IPS DF 4.7 (cell line): ENCODE data around the gene TMEM235.

Experiments used
- DNase-seq: peaks from one replicate; pipeline ENCODE4 v3.0.0-alpha.2; 2013; ENCODE audit warnings: low spot score; ENCODE audit errors: extremely low read depth

Gene TMEM235

DNA sequence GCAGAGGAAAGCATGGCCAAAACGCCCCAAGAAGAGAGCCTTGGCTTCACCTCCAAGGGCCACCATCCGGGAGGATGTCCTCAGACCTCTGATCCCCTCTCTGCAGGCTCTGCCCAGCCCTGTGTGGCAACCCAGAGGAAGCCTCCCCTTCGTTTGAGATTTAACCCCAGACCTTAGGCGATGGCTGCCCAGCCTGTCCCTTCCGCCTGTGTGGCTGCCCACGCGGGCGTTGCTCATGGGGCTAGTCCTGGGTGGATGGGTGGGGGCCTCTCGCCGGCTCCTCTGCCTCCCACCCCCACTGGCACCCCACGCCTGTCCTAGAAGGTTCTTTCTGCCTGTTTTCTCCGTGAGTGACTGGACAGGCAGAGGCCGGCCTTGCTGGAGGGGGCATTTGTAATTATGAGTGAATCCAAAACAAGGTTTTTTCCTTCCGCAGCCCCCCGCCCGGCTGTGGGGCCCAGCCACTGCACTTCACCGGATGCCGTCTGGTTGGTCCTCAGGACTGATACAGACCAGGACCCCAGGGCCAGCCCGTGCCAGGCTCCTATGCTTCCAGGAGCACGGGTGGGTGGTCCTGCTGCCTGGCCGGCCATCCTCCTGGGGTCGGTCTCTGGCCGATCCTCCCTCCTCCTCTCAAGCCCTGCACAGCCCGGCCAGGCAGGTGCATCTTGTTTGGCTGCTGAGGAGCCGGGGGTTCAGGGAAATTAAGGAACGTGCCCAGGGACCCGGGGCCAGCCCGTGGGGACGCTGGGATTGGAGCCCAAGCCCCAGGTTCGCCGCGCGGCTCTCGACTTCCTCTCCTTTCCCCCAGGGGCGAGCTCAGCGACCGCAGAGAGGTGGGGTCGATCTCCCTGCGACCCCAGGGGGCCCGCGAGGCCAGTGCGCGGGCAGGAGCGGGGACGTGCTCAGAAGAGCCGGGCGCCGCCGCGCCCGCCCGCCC lies at the start of gene TMEM235:
Gene TMEM235, plus strand, starts transcription at position 636 of the 940 bp plus-strand sequence. CDS start 393 bp downstream, outside the sequence.
- no peak for DNase-seq

DNA sequence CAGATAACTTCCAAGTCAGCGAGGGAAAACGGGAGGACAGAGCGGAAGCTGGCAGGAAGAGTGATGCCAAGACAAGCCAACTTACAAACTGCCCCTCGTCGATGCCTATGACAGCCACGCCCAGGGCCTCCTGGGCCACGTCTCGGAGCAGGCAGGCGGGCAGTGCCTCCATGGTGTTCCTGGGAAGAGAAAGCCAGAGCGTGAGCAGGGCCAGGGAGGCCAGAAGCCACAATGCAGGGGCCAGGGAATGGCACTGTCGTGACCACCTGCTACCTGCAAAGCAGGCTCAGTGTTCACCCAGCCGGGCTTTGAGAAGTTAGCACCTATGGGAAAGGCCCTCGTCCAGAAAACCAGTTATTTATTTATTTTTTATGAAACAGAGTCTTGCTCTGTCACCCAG lies 48.9 kb upstream of the TMEM235 start:
- no peak for DNase-seq

DNA sequence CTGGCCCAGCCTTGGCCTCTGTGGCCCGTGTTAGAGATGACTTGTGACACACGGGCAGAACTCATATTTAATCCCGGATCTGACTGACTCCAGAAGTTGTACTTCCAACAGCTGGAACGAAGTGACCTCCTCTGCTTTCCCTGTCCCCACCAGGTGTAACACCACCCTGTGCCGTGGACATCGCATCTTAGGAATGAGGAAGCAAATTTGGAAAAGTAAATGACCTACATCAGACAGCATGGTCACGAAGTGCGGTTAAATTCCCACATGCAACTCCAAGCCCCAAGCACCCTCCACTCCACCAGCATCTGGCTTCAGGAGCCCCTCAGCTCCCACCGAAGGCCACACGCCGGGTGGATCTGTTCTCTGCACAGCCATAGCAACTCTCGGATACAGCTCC lies 47.5 kb upstream of the TMEM235 start:
- no peak for DNase-seq

DNA sequence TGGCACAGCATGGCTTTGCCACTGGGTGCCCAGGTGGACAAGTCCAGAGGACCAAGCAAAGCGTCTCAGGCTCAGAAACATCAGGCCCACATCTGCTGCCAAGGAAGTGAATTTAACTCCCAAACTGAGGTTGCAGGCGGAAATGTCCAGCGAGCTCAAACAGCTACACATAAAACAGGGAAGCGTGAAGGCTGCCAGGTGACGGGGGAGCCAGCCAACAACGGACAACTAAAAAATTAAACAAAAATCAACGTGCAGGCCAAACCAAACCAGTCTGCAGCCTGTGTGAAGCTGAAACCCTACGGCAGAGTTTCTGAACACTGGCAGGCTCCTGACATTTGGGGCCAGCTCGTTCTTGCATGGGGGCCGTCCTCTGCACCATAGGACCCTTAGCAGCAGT lies 47.1 kb upstream of the TMEM235 start:
- no peak for DNase-seq

DNA sequence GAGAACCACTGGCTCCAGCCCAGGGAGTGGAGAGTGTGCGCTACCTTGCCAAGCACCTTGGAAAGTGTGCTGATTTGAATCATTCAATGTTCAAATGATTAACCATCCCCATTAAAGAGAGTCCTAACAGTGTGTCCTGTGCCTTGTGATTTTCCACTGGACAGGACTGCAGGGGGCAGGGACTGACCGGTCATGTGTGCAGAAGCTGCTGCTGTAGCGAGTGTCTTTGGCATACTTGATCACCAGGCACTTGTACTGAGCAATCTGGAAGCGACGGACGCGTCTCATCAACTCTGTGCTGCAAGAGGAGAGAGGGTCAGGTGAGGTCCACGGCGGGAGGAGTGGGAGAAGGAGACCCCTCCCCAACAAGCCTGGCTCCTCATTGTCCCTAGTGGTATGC lies 46.6 kb upstream of the TMEM235 start:
- DNase-seq: no peak

DNA sequence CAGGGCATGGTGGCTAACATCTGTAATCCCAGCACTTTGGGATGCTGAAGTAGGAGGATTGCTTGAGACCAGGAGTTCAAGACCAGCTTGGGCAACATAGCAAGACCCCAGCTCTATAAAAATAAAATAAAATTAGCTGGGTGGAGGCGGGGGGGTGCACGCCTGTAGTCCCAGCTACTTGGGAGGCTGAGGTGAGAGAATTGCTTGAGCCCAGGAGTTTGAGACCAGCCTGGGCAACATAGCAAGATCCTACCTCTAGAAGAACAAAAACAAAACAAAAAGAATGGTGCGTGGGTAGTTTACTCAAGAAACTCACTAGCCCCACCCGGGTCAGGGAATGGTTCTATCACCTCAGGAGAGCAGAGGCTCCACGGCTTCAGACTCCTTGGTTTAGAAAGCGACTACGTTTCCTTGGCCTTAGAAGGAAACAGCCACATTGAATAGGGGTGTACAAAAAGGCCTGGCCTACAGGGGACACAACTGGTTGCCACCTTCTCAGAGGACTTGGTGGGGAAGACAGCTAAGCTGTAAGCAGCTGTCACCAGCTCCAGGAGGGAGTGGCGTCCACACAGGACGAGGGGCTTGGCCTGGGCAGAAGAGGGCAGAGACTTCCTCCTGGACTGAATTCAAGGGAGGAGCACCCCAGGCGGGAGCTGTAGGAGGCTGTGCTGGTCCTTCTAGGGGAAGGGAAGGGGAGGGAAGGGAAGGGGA lies 45.3 kb upstream of the TMEM235 start:
- no peak for DNase-seq

DNA sequence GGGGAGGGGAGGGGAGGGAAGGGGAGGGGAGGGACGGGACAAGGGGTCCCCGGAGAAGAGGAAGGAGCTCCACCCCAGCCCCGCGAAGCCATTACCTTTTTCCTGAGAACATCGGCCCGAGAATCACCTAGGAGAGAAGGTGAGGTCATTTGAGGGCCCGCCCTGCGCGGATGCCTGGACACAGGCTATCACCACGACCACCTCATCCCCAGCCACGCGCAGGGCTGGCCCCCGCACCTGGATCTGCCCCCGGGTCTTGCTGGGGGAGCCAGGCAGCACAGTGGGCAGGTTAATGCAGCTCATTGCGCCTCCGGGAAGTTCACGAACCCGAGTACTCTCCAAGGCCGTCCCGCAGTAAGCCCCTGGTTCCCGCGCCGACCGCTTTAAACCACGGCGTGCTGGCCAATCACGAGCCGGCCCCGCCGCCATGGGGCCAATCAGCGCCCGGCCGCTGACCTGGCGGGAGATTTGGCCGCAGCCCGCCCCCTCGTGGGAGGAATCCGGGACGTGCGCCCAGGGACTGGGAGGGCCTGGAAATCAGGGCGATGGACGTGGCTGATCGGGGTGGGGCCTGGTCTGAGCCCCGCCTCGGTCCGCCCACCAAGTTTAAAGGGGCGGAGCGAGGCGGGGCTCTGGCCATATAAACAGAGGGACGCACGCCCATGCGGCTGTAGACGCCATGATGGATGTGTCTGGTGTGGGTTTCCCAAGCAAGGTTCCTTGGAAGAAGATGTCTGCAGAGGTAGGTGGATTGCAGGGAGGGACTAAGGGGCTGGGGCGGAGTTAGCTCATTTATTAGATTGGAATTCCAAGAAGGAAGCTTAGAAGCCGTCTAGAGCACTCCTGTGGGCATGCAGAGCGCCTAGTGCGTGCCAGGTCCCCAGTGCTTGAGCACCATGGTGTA lies 44.5 kb upstream of the TMEM235 start, which contains the start of the genes AFMID and TK1:
Gene AFMID, plus strand, starts transcription at position 671 of the 904 bp plus-strand sequence. Its CDS starts 9 bp downstream, at position 680.
Gene TK1, minus strand, starts transcription at position 361 of the 904 bp plus-strand sequence. Its CDS starts 58 bp downstream, at position 303.
- peak; percentile 86 for DNase-seq

DNA sequence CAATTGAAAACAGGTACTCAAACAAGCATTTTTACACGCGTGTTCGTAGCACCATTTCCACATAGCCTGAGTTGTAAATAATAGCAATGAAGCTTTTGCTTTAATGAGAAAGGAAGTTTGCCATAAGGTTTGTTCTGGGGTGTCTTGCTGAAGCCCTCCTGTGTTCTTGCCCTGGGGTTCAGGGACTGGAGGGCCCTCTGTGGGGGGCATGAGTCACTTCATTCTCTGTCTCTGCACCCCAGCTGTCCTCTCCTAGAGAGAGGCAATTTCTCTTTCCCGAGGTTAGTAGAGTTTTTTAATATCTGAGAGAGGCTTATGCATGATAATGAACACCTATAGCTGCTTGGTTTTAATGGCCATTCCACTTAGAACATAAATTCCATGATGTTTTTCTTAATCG lies 34.7 kb upstream of the TMEM235 start:
- no peak for DNase-seq

DNA sequence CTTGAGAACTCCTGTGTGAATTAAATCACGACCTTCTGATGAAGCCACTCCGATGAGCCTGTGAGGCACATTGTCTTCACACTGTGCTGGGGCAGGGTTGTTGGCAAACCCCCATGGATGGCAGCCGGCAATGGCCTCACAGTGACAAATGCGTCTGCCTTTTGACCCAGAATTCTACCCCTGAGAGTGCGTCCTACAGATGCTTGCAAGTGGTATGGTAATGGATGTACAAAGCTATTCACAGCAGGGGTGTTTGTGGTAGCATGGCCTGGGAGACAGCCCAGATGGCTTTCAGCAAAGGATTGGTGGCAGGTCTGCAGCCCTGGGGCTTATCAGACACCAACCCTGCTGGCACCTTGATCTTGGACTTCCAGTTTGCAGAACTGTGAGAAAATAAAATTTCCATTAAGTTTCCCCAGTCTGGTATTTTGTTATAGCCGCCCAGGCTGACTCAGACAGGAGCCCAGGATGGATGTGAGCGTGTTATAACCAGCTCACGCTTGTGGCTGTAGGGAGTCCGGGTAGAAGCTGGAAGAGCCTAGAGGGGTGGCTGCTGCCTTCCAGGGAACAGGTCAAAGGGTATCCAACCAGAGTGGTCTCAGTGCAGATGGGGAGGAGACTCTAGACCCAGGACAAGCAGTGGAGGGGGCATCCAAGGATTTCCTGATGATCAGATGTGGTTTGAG lies 34.1 kb upstream of the TMEM235 start:
- no peak for DNase-seq

DNA sequence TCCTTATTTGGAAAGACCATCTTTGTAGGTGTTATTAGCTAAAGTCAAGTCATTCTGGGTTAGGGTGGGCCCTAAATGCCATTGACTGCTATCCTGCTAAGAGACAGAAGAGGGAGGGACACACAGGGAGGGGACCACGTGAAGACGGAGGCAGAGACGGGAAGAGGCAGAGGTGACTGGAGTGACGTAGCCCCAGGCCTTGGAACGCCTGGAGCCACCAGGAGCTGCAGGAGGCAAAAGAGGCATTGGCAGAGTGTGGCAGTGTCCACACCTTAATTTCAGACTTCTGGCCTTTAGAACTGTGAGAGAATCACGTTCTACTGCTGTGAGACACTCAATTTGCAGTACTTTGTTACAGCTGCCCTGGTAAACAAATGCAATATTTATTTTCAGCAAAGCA lies 31.0 kb upstream of the TMEM235 start:
- DNase-seq: no peak

DNA sequence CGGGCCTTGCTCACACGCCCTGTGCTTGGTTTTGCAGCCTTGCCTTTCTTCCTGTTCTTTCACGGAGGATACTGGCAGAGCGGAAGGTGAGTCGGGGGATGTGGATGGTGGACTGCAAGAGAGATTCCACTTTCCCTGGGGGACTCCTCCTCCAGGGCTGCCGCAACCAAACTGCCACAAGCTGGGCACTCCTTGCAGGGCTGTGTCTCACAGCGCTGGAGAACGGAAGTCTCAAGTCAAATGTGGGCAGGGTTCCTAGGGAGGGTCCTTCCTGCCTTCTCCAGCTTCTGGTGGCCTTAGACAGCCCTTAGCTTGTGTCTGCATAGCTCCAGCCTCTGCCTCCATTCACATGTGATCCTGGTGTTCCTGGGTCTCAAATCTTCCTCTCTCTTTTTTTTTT lies 28.8 kb upstream of the TMEM235 start:
- DNase-seq: no peak

DNA sequence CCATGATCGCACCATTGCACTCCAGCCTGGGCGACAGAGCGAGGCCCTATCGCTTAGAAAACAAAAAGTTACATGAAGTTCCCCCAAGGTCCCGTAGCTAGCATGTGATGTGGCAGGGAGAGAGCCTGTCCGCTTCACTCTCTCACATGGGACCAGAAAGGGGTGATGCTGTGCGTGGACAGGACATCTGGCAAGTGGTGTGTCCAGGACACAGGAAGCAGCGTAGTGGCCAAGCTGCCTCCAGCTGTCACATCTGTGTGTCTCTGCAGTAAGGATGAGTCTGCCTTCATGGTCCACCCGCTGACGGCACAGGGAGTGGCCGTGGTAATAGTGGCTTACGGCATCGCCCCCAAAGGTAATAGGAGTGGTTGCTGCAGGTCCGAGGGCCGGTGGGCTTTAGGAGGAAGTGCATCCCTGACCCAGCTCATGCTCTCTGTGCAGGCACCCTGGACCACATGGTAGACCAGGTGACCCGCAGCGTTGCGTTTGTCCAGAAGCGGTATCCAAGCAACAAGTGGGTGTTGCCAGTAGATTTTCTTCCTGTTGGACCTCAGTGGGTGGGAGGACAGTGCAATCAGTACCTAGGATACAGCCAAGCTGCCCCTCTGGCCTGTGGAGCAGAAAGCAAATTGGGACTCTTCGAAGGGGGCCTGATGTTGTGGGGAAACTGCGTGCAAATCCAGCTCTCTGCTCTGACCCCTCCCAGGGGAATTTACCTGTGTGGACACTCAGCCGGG lies 26.9 kb upstream of the TMEM235 start:
- DNase-seq: no peak

DNA sequence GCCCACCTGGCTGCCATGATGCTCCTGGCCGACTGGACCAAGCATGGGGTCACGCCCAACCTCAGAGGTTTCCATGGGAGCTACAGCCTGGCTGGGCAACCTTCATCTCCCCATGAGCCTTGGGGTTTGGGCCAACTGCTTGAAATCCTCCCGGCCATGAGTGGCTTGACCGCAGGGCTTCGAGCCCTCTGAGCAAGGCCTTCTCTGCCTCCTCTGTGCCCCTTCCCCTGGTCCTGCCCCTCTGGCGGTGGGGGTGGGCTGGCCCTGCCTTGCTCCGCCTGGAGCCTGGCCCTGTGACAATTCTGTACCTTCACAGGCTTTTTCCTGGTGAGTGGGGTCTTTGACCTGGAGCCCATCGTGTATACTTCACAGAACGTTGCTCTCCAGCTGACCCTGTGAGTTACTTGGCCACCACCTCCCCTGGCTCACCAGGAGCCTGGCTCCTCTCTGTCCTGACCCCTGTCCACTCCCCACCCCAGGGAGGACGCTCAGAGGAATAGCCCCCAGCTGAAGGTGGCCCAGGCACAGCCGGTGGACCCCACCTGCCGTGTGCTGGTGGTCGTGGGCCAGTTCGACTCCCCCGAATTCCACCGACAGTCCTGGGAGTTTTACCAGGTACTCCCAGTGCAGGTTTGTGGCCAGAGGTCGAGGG lies 26.2 kb upstream of the TMEM235 start:
- no peak for DNase-seq

DNA sequence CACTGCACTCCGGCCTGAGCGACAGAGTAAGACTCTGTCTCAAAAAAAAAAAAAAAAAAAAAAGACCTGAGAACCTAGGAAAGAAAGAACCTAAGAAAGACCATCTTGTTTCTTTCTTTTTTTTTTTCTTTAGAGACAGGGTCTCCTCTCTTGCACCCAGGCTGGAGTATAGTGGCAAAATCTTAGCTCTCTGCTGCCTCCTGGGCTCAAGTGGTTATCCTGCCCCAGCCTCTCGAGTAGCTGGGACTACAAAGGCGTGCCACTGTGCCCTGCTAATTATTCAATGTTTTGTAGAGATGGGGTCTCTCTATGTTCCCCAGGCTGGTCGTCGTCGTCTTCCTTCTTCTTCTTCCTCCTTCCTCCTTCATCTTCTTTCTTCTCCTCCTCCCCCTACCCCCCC lies 25.1 kb upstream of the TMEM235 start:
- DNase-seq: no peak

DNA sequence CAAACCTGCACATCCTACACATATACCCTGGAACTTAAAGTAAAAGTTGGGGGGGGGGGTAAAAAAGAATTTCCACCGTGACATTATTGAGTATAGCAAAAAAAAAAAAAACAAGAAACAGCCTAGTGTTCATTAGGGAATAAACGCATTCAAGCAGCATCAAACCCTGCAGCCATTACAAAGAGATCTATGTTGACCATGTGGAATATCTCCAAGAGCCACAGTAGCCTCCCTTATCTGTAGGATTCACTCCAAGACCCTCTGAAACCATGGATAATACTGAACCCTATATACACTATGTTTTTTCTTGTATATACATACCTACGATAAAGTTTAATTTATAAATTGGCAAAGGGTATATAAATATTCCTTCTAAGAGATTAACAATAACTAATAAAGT lies 22.9 kb upstream of the TMEM235 start:
- no peak for DNase-seq

DNA sequence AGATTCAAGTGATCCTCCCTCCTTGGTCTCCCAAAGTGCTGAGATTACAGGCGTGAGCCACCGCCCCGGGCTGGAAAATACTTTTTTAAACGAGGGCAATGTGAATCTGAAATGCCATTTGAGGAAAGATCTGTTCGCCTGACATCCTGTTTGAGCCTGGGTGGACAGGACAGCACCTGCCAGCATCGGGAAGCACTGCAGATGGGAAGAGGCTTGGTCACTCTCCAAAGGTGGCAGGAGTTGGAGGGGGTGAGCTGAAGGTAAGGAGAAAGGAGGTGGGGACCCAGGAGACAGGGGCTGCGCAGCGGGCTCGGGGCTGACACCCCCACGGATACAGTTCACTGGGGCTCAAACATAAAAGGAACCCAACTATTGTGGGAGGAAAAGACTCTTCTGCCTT lies 21.3 kb upstream of the TMEM235 start:
- no peak for DNase-seq

DNA sequence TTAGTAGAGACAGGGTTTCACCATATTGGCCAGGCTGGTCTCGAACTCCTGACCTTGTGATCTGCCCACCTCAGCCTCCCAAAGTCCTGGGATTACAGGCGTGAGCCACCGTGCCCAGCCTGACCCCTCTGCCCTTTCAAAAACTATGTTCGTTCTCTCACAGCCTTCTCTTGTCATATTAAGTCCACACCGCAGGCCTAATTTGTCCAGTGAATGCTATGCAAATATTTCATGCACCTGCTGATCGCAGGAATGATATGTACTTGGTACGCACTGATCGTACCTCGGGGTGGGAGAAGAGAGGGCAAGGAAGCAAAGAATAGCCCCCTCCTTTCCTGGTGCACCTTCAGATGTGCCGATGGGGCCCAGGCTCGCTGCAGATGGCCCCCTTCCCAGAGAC lies 20.4 kb upstream of the TMEM235 start:
- DNase-seq: no peak

DNA sequence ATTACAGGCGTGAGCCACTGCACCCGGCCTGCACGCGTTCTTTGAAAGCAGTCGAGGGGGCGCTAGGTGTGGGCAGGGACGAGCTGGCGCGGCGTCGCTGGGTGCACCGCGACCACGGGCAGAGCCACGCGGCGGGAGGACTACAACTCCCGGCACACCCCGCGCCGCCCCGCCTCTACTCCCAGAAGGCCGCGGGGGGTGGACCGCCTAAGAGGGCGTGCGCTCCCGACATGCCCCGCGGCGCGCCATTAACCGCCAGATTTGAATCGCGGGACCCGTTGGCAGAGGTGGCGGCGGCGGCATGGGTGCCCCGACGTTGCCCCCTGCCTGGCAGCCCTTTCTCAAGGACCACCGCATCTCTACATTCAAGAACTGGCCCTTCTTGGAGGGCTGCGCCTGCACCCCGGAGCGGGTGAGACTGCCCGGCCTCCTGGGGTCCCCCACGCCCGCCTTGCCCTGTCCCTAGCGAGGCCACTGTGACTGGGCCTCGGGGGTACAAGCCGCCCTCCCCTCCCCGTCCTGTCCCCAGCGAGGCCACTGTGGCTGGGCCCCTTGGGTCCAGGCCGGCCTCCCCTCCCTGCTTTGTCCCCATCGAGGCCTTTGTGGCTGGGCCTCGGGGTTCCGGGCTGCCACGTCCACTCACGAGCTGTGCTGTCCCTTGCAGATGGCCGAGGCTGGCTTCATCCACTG lies 17.3 kb upstream of the TMEM235 start, which contains the start of gene BIRC5:
Gene BIRC5, plus strand, starts transcription at position 238 of the 690 bp plus-strand sequence. Its CDS starts 64 bp downstream, at position 302.
- no peak for DNase-seq

DNA sequence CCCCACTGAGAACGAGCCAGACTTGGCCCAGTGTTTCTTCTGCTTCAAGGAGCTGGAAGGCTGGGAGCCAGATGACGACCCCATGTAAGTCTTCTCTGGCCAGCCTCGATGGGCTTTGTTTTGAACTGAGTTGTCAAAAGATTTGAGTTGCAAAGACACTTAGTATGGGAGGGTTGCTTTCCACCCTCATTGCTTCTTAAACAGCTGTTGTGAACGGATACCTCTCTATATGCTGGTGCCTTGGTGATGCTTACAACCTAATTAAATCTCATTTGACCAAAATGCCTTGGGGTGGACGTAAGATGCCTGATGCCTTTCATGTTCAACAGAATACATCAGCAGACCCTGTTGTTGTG lies 16.7 kb upstream of the TMEM235 start:
- no peak for DNase-seq
